Natural killer cell treated with Interleukin-12 subunit alpha and Interleukin-12 subunit beta and Interleukin-15 and Interleukin-18, amount 100 ng/mL, for 72 hours (primary cell): ENCODE results near the gene EEF1B2. TPM values are rescaled to one million over a fixed set of nuclear protein-coding genes. Genes with fewer than 3 reads are reported as not detected.
A peak's percentile ranks its signal among the peaks of the same experiment; 100 is the strongest.
"Not testable (repeated sequence)": the region's sequence is repeated elsewhere in the genome, so short reads cannot be mapped to it uniquely, and the experiment has no call there.

Experiments used
- ATAC-seq, 2 donors: fragments of 150-1000 bp; cut with Tn5 transposase in 1 of 2; sonication (Bioruptor Pico), chemical (Tn5 transposase) in 1 of 2; 2 replicates each; pipeline ENCODE4 v1.10.0; 2021
- DNase-seq: peaks from one replicate; pipeline ENCODE4 v3.0.0; 2022; ENCODE audit warnings: low spot score
- H3K27ac Mint-ChIP-seq, 2 donors: 1 replicate in 1 of 2; 2 replicates in 1 of 2; pipeline ENCODE4 v1.8.0; 2022; ENCODE audit warnings: mixed read lengths in 2 of 2, mild to moderate bottlenecking in 1 of 2, moderate library complexity in 1 of 2
- H3K27me3 Mint-ChIP-seq, 2 donors: 1 replicate in 1 of 2; 2 replicates in 1 of 2; pipeline ENCODE4 v1.8.0; 2022; ENCODE audit warnings: mixed read lengths in 2 of 2
- H3K36me3 Mint-ChIP-seq: one replicate; pipeline ENCODE4 v1.8.0; 2022; ENCODE audit warnings: mixed read lengths
- H3K4me1 Mint-ChIP-seq, 2 donors: 1 replicate in 1 of 2; 2 replicates in 1 of 2; pipeline ENCODE4 v1.8.0; 2022; ENCODE audit warnings: low read depth in 2 of 2, mixed read lengths in 2 of 2, mild to moderate bottlenecking in 1 of 2
- H3K4me3 Mint-ChIP-seq: one replicate; pipeline ENCODE4 v1.8.0; 2022; ENCODE audit warnings: mixed read lengths
- H3K9me3 Mint-ChIP-seq: 2 replicates; pipeline ENCODE4 v1.8.0; 2022; ENCODE audit warnings: mixed read lengths
- total RNA-seq, 2 donors: library from RNA; stranded (reverse); gene quantifications; one replicate each; pipeline ENCODE4 v1.2.3, GENCODE V29; 2022

EEF1B2 gene
- total RNA-seq, 2 donors from 2014 or later, result 408 to 472 TPM

DNA sequence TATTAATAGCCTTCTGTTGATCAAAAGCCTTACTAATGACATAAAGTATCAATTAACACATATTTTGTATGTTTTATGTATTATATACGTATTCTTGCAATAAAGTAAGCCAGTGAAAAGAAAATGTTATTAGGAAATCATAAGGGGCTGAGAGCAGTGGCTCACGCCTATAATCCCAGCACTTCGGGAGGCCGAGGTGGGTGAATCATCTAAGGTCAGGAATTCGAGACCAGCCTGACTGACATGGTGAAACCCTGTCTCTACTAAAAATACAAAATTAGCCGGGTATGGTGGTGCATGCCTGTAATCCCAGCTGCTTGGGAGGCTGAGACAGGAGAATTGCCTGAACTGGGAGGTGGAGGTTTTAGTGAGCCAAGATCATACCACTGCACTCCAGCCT is 21.8 kb downstream of the EEF1B2 start:
- not testable (repeated sequence) for H3K36me3 Mint-ChIP-seq, ATAC-seq, H3K4me3 Mint-ChIP-seq, H3K9me3 Mint-ChIP-seq, H3K27ac Mint-ChIP-seq, DNase-seq, H3K4me1 Mint-ChIP-seq
- peaks cover 9 to 14% of the 10 kb centered on the region in 2 donors for H3K27me3 Mint-ChIP-seq

DNA sequence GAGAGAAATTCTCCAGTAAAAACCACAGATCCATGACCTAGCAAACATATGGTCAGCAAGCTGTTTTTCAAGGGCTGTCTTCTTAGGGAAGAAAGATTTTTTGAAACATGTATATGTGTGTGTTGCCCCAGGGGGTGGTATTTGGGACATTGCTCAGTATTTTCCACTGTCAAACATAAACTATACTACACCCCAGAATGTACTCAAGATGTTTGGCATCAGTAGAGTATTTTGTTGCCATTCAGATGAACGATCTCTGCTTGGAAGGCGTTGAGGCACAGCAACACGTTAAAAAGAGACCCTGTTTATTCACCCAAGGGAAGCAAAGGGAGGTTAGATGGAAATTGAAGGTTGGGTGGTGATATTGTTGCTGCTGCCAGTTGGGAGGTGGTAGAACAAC is 30.0 kb downstream of the EEF1B2 start:
- no peaks in the 10 kb centered on the region for H3K9me3 Mint-ChIP-seq
- ATAC-seq, result no peak
- no peak overlapping the region for H3K27ac Mint-ChIP-seq
- H3K4me1 Mint-ChIP-seq, result no peaks in the 10 kb centered on the region
- H3K27me3 Mint-ChIP-seq, result peaks cover 26 to 29% of the 10 kb centered on the region in 2 donors
- no peaks in the 10 kb centered on the region for H3K36me3 Mint-ChIP-seq
- H3K4me3 Mint-ChIP-seq, result no peak overlapping the region
- DNase-seq, result no peak

DNA sequence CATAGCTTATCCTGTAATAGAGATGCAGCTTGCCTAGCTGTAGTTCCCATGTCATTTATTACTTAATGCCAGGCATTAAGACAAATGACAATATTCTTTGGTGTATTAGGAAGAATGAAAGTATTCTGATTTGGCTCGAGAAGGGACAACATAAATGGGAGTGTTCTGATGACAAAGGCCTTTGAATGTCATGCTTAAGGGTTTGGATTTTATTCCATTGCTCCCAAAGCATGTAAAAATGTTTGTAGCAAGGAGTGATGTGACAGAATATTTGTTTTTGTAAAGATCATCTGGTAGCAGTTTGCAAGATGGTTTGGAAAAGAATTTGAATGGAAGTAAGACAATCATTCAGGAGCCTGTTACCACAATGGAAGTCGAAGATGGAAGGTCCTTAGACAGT is 30.4 kb downstream of the EEF1B2 start:
- Mint-ChIP-seq H3K4me3 (no peak overlapping the region), H3K4me1 (no peaks in the 10 kb centered on the region)

DNA sequence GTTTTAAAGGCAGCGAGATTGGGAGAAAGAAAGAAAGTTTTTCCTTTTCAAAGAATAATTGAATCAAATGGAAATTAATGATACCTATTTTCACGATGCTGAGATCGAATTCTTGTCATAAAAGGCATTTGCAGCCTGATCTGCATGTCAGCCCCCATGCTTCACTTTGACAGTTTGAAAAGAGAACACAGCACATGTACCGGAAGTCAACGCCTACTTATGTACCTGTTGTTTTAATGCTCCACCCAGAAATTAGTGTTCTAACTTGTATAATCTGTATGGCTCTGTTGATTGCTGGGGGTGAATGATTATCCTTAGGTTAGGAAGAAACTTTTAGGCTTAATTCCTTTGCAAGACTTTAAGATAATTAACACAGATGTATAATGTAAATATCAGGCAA is 31.0 kb downstream of the EEF1B2 start:
- peaks cover 22 to 27% of the 10 kb centered on the region in 2 donors for H3K27me3 Mint-ChIP-seq
- H3K4me1 Mint-ChIP-seq, result no peaks in the 10 kb centered on the region
- no peak overlapping the region for H3K27ac Mint-ChIP-seq
- H3K9me3 Mint-ChIP-seq, result no peaks in the 10 kb centered on the region
- no peaks in the 10 kb centered on the region for H3K36me3 Mint-ChIP-seq
- no peak overlapping the region for H3K4me3 Mint-ChIP-seq
- no peak for ATAC-seq
- no peak for DNase-seq

More for the DNA sequence above, 30.4 kb downstream of the EEF1B2 start:
- H3K27ac Mint-ChIP-seq, result no peak overlapping the region
- no peaks in the 10 kb centered on the region for H3K9me3 Mint-ChIP-seq
- no peaks in the 10 kb centered on the region for H3K36me3 Mint-ChIP-seq
- DNase-seq, result no peak
- ATAC-seq, result no peak
- peaks cover 24 to 31% of the 10 kb centered on the region in 2 donors for H3K27me3 Mint-ChIP-seq

DNA sequence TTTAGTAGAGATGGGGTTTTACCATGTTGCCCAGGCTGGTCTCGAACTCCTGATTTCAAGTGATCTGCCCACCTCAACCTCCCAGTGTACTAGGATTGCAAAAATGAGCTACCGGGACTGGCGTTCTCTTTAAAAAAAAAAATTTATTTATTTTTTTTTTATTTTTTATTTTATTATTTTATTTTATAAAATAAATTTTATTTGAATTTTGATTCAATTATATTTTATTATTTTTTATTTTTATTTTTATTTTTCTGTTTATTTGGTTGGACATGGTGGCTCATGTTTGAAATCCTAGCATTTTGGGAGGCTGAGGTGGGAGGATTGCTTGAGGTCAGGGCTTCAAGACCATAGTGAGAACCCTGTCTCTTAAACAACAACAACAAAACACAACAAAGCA is 32.5 kb downstream of the EEF1B2 start:
- Mint-ChIP-seq H3K27ac (no peak overlapping the region), H3K36me3 (no peaks in the 10 kb centered on the region), H3K4me1 (no peaks in the 10 kb centered on the region), H3K4me3 (no peak overlapping the region), H3K9me3 (no peaks in the 10 kb centered on the region), H3K27me3 (peaks cover 22 to 26% of the 10 kb centered on the region in 2 donors)
- no peak for ATAC-seq
- DNase-seq, result no peak

DNA sequence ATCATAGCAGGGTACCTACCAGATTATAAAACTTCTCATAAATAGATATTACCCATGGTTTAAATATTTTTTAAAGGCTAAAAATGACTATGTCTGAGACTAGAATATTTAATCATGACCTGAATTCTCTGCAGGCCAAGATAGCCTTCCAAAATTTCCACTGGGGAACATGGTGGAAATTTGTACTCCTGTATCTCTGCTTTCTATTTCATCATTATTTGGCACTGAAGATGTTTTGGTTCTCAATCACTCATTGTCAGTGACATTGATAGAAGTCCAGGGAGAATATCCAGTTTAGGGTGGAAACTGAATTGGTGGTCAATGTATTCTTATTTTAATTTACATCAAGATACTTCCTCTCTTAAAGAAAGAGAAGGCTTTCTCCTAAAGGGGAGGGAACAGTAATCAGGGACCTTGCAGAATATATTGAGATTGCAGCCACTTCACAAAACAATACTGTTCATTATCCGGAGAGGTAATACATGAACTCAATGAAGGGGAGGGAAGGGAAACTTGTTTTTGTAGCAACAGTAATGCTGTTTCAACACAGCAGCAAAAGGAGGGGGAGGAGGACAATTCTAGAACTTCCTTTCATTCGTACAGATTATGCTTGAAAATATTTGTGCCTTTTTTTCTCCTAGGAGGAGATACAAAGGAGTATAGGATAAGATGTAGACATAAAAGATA is 34.1 kb downstream of the EEF1B2 start:
- peaks cover 23 to 29% of the 10 kb centered on the region in 2 donors for H3K27me3 Mint-ChIP-seq
- ATAC-seq, result no peak

DNA sequence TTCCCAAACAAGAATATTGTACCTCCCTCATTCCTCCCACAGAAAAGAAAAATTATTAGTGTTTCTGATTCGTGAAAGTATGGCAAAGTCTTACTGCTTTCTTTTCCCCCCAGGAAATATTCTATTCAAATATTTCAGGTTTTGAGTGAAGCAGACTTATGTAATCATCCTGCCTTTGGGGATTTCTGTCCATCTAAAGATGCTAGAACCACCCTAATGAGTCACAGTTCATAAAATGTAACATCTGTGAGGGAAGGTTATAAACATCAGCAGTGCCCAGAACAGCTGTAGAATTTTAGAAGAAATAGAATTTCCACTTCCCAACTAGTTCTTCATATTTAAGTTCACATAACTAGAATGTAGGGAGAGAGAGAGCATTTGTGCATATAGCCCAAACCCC is 39.0 kb downstream of the EEF1B2 start:
- Mint-ChIP-seq H3K4me3 (no peak overlapping the region), H3K27me3 (peaks cover 16 to 17% of the 10 kb centered on the region in 2 donors), H3K9me3 (no peaks in the 10 kb centered on the region), H3K36me3 (no peaks in the 10 kb centered on the region), H3K27ac (no peak overlapping the region), H3K4me1 (peaks cover 0 to 2% of the 10 kb centered on the region in 2 donors)
- DNase-seq (no peak), ATAC-seq (no peak)

More for the DNA sequence above, 34.1 kb downstream of the EEF1B2 start:
- Mint-ChIP-seq H3K36me3 (no peaks in the 10 kb centered on the region), H3K27ac (no peak overlapping the region), H3K4me3 (no peak overlapping the region), H3K9me3 (no peaks in the 10 kb centered on the region), H3K4me1 (no peaks in the 10 kb centered on the region)
- DNase-seq, result no peak

DNA sequence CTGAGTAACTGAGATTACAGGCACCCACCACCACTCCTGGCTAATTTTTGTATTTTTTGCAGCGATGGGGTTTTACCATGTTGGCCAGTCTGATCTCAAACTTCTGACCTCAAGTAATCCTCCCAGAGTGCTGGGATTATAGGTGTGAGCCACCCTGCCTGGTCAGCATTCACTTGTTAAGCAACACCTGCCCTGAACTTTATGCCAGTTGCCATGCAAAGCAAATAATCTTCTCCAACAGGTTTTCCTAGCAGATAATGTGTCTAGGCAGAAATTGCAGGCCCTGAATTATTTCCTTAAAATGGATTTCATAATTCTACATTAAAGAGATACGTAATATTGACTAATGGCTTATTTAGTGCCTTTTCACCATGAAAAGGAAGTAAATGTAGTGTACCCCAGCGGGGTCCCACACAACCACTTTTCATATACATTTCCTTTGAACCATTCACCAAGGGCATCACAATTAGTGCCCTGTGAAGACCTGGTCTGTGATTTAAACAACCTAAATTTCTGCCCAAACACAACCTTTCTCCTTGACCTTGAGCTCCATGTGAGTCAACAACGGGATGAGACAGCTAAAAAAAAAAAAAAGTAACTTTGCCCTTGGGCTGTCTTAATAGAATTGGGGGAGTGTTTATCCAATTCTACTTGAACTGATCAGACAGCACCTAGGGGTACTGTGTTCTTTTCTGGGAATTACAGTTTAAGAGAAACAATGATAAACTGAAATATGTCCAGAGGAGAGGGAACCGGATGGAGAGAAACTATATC is 41.6 kb downstream of the EEF1B2 start:
- no peak overlapping the region for H3K4me3 Mint-ChIP-seq
- DNase-seq, result no peak
- no peaks in the 10 kb centered on the region for H3K9me3 Mint-ChIP-seq
- H3K27ac Mint-ChIP-seq, result no peak overlapping the region
- H3K4me1 Mint-ChIP-seq, result peaks cover 0 to 3% of the 10 kb centered on the region in 2 donors
- H3K27me3 Mint-ChIP-seq, result peaks cover 10 to 19% of the 10 kb centered on the region in 2 donors
- H3K36me3 Mint-ChIP-seq, result no peaks in the 10 kb centered on the region
- ATAC-seq, result no peak

DNA sequence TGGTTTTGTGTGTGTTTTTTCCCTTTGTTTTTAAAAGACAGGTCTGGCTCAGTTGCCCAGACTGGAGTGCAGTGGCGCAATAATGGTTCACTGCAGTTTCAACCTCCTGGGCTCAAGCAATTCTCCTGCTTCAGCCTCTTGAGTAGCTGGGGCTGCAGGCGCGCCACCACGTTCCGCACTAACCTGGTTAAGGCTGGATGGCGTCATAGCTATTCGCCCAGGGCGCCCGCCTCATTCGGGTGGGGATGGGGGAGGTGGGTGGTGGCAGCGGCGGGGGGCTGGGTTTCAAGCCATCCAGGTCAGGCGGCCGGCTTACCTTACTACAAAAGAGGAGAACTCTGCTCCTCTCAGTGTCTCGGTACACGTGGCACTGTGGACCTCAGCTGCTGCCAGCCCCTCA is 42.8 kb downstream of the EEF1B2 start:
- Mint-ChIP-seq H3K36me3 (no peaks in the 10 kb centered on the region), H3K9me3 (no peaks in the 10 kb centered on the region), H3K4me1 (peaks cover 0 to 3% of the 10 kb centered on the region in 2 donors), H3K27me3 (peaks cover 8 to 19% of the 10 kb centered on the region in 2 donors), H3K27ac (no peak overlapping the region), H3K4me3 (no peak overlapping the region)
- no peak for DNase-seq
- no peak for ATAC-seq

DNA sequence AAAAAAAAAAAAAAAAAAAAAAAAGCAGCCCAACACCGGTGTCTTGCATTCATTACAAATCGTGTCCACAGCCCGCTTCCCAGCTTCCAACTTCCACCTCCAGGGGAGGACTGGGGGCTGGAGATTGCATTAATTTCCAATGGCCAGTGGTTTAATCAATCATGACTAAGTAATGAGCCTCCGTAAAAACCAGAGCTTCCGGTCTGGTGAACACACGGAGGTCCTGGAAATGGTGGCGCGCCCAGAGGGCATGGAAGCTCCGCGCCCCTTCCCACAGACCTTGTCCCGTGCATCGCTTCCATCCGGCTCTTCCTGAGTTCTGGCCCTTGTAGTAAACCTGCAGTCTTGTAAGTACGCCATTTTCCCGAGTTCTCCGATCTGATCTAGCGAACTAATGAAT is 43.6 kb downstream of the EEF1B2 start:
- no peak for DNase-seq
- Mint-ChIP-seq H3K9me3 (no peaks in the 10 kb centered on the region), H3K27ac (no peak overlapping the region), H3K36me3 (no peaks in the 10 kb centered on the region), H3K27me3 (peaks cover 8 to 13% of the 10 kb centered on the region in 2 donors), H3K4me3 (no peak overlapping the region), H3K4me1 (peaks cover 0 to 3% of the 10 kb centered on the region in 2 donors)
- no peak for ATAC-seq

DNA sequence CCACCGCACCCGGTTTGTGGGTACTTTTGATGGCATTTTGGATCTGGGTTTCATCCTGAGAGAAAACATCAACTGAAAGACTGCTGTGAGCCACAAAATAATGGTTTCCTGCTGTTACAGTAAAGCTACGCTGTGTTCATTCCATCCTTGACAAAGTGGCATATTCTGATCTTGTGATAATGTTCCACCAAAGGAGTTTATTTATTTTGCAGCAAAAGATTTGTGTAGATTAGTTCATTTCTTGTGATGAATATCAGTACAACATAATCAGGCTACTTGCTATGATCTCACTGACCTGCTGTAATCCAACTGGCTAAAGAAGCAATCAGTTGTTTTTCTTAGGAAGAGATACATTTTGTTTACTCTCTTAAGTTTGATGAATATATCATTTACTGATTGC is 45.0 kb downstream of the EEF1B2 start:
- H3K9me3 Mint-ChIP-seq, result no peaks in the 10 kb centered on the region
- H3K27ac Mint-ChIP-seq, result no peak overlapping the region
- no peak for ATAC-seq
- H3K4me3 Mint-ChIP-seq, result no peak overlapping the region
- H3K36me3 Mint-ChIP-seq, result no peaks in the 10 kb centered on the region
- H3K27me3 Mint-ChIP-seq, result peaks cover 5 to 8% of the 10 kb centered on the region in 2 donors
- H3K4me1 Mint-ChIP-seq, result peaks cover 0 to 3% of the 10 kb centered on the region in 2 donors
- no peak for DNase-seq

DNA sequence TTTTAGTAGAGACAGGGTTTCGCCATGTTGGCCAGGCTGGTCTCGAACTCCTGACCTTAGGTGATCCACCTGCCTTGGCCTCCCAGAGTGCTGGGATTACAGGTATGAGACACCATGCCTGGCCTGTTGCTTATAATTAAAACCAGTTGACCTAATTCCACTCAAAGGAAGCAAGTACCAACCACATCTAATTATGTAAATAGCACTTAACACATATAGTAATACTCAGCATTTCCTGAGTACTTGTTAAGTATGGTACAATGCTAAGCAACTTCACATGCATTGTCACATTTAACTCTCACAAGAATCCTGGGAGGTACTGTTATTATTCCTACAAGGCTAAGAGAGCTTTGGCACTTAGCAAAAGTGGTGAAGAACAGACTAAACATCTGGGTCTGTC is 47.6 kb downstream of the EEF1B2 start:
- not testable (repeated sequence) for DNase-seq, H3K4me1 Mint-ChIP-seq, H3K4me3 Mint-ChIP-seq, H3K27ac Mint-ChIP-seq, H3K9me3 Mint-ChIP-seq, H3K36me3 Mint-ChIP-seq
- H3K27me3 Mint-ChIP-seq, result peaks cover 7 to 12% of the 10 kb centered on the region in 2 donors
- ATAC-seq, result peak in 1 of 2 donors; percentile 44

DNA sequence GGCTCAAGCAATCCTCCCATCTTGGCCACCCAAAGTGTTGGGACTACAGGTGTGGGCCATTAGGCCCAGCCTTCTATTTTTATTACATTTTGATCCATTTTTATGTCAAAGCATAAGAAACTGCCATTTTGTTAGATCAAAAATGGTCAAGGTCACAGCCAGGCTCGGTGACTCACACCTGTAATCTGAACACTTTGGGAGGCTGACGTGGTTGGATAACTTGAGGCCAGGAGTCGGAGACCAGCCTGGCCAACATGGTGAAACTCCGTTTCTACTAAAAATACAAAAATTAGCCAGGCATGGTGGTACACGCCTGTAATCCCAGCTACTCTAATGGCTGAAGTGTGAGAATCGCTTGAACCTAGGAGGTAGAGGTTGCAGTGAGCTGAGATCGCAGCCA is 49.2 kb downstream of the EEF1B2 start:
- no peak for DNase-seq
- Mint-ChIP-seq H3K27ac (no peak overlapping the region), H3K27me3 (peaks cover 14 to 16% of the 10 kb centered on the region in 2 donors), H3K9me3 (no peaks in the 10 kb centered on the region), H3K4me3 (no peak overlapping the region), H3K4me1 (no peaks in the 10 kb centered on the region), H3K36me3 (no peaks in the 10 kb centered on the region)
- no peak for ATAC-seq

DNA sequence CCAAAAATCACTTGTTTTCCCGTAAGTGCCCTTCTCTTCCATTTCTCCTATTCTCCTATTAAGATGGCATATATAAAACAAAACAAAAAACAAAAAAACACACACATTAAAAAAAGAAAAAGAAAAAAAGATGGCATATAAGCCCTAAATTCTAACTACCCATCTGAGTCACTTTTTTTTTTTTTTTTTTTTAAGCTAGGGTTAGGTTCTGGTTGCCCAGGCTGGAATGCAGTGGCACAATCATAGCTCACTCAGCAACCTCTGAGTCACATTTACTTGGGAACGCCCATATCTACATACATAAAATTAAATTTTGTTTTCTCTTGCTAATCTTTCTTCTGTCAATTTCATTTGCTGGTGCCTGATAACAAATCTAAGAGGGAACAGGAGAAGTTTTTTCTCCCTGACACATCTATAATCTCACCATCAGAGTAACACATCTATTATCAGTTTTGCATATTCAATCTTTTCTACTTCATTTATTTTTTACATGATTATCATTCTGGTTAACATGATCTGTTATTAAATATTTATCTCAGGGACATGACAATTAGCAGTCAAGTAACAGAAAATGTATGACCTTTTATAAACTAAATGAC is 52.1 kb downstream of the EEF1B2 start:
- Mint-ChIP-seq H3K4me1 (no peaks in the 10 kb centered on the region), H3K9me3 (no peaks in the 10 kb centered on the region), H3K36me3 (no peaks in the 10 kb centered on the region), H3K27me3 (peaks cover 22 to 25% of the 10 kb centered on the region in 2 donors), H3K4me3 (no peak overlapping the region), H3K27ac (no peak overlapping the region)
- ATAC-seq (no peak), DNase-seq (no peak)
